Skin epidermis (tissue), 12 donors: ENCODE data around the gene HELZ.
"Not testable (repeated sequence)": the region's sequence is repeated elsewhere in the genome, so short reads cannot be mapped to it uniquely, and the experiment has no call there.

ENCODE experiments used
- H3K27ac ChIP-seq, 21 experiments: fragments of 200-600 bp; sonication (generic) in 11 of 21; one replicate each; pipeline ENCODE4 v1.5.0; 2020; ENCODE audit warnings: mild to moderate bottlenecking in 3 of 21, inconsistent platforms in 2 of 21, moderate library complexity in 2 of 21
- H3K4me3 ChIP-seq, 7 experiments: fragments of 200-600 bp; sonication (generic) in 2 of 7; one replicate each; pipeline ENCODE4 v1.5.0; 2020; ENCODE audit warnings: inconsistent platforms in 2 of 7, mild to moderate bottlenecking in 2 of 7, moderate library complexity in 1 of 7

HELZ gene

DNA sequence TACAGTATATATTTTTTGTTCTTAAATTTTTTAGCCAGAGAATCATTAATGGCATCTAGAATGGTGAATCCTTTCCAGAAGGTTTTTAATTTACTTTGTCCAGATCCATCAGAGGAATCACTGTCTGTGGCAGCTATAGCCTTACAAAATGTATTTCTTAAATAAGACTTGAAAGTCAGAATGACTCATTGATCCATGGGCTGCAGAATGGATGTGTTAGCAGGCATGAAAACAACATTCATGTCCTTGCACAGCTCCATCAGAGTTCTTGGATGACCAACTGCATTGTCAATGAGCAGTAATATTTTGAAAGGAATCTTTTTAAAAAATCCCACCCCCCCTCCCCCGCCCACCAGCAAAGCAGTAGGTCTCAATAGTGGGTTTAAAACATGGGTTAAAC lies 149.2 kb downstream of the HELZ start:
- H3K27ac ChIP-seq: no peak overlapping the region
- H3K4me3 ChIP-seq: no peak overlapping the region

DNA sequence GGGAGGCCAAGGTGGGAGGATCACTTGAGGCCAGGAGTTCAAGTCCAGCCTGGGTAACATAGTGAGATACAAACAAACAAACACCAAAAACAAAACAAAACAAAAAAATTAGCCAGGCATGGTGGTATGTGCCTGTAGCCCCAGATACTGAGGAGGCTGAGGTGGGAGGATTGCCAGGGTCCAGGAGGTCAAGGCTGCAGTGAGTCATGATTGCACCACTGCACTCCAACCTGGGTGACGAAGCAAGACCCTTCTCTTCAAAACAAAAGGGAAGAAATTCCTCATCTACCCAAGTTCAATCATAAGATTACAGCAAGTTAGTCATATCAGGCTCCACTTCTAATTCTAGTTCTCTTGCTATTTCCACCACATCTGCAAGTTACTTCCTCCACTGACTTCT lies 149.7 kb downstream of the HELZ start:
- H3K4me3 ChIP-seq, H3K27ac ChIP-seq: not testable (repeated sequence)

DNA sequence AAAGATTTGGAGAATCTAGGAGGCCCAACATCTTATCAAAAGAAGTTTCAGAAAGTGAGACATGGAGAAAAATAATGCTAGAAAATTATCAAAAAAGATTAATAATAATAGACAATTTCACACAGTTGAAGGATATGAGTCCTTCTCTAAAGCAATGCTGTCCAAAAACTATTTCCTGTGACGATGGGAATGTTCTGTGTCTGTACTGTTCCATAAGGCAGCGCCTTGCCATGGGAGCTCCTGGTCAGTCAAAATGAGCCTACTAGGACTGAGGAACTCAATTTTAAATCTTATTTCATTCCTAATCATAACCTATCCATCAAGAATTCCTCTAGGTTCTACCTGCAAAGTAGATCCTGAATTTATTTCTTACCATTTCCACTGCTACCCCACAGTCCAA lies 151.6 kb downstream of the HELZ start:
- no peak overlapping the region for H3K4me3 ChIP-seq
- no peak overlapping the region for H3K27ac ChIP-seq

DNA sequence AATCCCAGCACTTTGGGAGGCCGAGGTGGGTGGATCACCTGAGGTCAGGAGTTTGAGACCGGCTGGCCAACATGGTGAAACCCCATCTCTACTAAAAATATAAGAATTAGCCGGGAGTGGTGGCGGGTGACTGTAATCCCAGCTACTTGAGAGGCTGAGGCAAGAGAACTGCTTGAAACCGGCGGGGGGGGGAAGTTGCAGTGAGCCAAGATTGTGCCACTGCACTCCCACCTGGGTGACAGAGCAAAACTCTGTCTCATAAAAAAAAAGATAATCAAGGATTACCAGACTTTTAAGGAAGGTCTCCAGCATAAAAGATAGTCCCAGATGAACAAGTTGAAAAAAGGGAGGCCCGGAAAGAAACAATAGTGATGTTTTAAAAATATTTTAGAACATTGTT lies 152.3 kb downstream of the HELZ start:
- not testable (repeated sequence) for H3K4me3 ChIP-seq, H3K27ac ChIP-seq

DNA sequence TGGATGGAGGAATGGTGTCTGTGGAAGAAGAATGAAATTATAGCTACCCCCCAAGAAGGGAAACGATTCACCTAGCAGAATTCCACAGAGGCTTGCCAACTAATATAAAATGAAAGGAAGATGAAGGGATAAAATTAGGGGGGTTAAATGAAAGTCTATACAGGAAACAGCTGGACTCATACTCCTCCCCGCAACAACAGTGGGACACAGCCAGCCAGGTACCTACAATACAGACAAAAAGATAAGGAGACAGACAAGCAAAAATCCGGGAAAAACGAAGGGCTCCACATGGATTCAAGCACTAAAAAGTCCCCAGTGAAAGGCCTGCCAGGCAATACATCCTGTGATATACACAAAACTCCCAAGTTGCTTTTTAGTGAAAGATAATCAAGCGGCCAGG lies 152.7 kb downstream of the HELZ start:
- no peak overlapping the region for H3K27ac ChIP-seq
- no peak overlapping the region for H3K4me3 ChIP-seq

- no peak overlapping the region for H3K4me3 ChIP-seq
- no peak overlapping the region for H3K27ac ChIP-seq
Observed at GRCh38 chr17:67090341-67090740, 154.7 kb downstream of the HELZ start.

- no peak overlapping the region for H3K4me3 ChIP-seq
Observed at GRCh38 chr17:67088639-67089038, 156.4 kb downstream of the HELZ start.

GRCh38 chr17:67085406-67085805 lies 159.6 kb downstream of the HELZ start:
- H3K27ac ChIP-seq: no peak overlapping the region

More at GRCh38 chr17:67088639-67089038, 156.4 kb downstream of the HELZ start:
- no peak overlapping the region for H3K27ac ChIP-seq

GRCh38 chr17:67082107-67082506 lies 162.9 kb downstream of the HELZ start:
- H3K4me3 ChIP-seq: no peak overlapping the region
- no peak overlapping the region for H3K27ac ChIP-seq

More at GRCh38 chr17:67085406-67085805, 159.6 kb downstream of the HELZ start:
- no peak overlapping the region for H3K4me3 ChIP-seq

GRCh38 chr17:67080804-67081203 lies 164.2 kb downstream of the HELZ start:
- no peak overlapping the region for H3K27ac ChIP-seq
- no peak overlapping the region for H3K4me3 ChIP-seq

- Histone ChIP-seq H3K4me3 (no peak overlapping the region), H3K27ac (no peak overlapping the region)
Observed at GRCh38 chr17:67079491-67079890, 165.5 kb downstream of the HELZ start.

DNA sequence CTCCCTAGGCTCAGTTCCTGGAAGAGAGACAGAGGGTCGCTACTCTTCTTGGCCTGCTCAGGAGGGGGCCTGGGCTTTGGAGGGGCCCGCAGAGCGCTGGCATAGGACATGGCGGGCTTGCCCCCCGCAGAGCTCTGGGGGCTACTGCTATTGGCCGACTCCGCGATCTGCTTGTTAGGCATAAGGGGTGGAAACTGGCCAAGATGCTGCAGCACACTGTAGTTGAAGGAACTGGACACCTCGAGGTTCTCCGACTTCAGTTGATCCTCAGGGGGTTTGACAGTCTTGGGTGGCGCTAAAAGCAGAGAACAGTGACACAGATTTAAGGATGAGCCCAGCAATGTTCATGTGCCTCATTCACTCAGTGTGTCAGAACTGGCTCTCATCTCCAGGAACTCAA lies 166.7 kb downstream of the HELZ start:
- Histone ChIP-seq H3K27ac (no peak overlapping the region), H3K4me3 (no peak overlapping the region)

- H3K27ac ChIP-seq: no peak overlapping the region
- no peak overlapping the region for H3K4me3 ChIP-seq
Observed at GRCh38 chr17:67076290-67076689, 168.7 kb downstream of the HELZ start.

DNA sequence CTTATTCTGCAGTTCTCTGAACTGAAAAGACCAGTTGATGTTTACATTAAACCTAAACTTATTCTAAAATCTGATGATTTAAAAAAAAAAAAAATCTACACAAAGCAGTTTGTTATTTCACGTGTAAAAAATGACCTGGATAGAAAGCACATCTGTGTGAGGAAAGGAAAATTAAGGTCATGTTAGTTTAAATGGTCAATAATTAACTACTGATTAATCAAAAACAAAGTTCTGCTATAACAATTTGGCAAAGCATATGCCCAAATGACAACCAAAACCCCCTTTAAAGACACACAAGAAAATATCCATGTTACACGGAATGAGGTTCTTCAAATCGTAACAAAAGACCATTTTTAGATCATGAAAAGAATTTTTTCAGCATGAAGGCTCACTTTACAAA lies 170.2 kb downstream of the HELZ start:
- H3K4me3 ChIP-seq: no peak overlapping the region
- H3K27ac ChIP-seq: no peak overlapping the region

DNA sequence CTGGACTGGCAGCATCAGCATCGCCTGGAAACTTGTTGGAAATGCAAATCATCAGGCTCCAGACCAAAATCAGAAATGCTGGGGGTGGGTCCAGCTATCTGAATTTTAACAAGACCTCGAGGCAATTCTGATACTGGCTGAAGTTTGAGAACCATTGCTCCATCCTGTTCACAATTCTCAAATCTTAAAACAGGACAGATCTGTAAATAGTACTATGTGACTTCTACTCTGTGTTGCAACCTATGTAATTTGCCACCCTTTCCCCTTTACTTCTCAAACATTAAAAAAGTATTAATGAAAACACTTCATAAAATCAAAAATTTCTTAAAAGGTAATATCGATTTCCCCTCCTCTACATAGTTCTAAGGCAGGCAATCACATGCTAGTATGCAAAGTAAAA lies 172.1 kb downstream of the HELZ start:
- no peak overlapping the region for H3K27ac ChIP-seq
- H3K4me3 ChIP-seq: no peak overlapping the region

DNA sequence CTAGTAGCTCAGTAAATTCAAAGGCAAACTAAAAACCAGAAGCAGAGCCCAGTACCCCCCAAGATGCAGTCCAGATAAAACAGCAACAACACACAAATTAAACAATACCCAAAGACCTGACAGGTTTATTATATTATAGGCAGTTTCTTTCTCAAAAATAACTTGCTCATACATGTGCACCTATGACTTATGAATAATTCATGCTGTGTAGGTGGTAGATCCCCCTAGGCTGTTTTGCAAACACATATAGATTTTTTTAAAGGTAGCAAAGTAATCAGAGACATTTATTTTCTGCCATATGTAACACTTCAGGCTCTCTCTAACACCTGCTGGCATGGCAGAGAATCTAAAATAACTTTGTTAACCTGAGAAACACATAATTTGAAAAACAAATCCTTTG lies 173.4 kb downstream of the HELZ start:
- H3K4me3 ChIP-seq: no peak overlapping the region
- no peak overlapping the region for H3K27ac ChIP-seq

- Histone ChIP-seq H3K27ac (no peak overlapping the region), H3K4me3 (no peak overlapping the region)
Observed at GRCh38 chr17:67069603-67070136, 175.3 kb downstream of the HELZ start.

DNA sequence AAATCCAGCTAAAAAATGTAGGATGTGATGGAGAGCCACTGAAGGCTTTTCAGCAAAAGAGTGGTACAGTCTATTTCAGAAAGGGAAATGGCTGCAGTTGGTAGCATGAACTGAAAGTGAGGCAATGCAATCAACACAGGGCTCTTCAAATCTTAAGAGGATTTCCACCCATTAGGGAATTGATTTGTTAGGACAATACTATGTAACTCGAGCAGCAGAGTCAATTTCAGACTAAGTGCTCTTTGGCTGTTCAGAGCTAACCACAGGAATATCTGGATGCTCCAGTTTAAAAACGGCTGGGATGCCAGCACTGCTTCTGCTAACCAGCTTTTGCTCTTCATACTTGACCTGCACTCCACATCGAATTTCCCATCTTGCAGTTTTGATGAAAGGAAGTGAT lies 176.0 kb downstream of the HELZ start:
- H3K4me3 ChIP-seq: no peak overlapping the region
- no peak overlapping the region for H3K27ac ChIP-seq

GRCh38 chr17:67067571-67068482 lies 177.2 kb downstream of the HELZ start:
- Histone ChIP-seq H3K4me3 (no peak overlapping the region), H3K27ac (no peak overlapping the region)

GRCh38 chr17:67066717-67067116 lies 178.3 kb downstream of the HELZ start:
- Histone ChIP-seq H3K27ac (no peak overlapping the region), H3K4me3 (no peak overlapping the region)

- no peak overlapping the region for H3K27ac ChIP-seq
- no peak overlapping the region for H3K4me3 ChIP-seq
Observed at GRCh38 chr17:67063141-67063540, 181.9 kb downstream of the HELZ start.

DNA sequence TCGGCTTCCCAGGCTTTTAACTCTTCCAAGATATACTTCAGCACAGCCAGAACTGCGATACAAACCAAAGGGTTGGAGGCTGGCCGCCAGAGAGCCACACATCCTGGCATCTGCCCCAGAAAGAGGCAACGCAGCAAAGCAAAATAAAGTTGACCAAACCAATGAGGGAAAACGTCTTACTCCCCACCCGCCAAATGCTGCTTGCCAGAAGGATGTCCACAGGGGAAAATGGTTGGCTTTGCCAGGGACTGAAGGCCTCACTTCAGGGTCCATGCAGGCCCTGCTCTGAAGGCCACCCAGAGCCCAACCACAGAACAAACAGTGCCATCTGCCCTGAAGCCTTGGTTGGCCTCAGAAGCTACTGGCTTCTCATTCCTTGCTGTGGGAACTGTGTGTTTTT lies 185.6 kb downstream of the HELZ start:
- Histone ChIP-seq H3K27ac (no peak overlapping the region), H3K4me3 (no peak overlapping the region)
